ENCODE measurements around the gene IFNAR1.

DNA sequence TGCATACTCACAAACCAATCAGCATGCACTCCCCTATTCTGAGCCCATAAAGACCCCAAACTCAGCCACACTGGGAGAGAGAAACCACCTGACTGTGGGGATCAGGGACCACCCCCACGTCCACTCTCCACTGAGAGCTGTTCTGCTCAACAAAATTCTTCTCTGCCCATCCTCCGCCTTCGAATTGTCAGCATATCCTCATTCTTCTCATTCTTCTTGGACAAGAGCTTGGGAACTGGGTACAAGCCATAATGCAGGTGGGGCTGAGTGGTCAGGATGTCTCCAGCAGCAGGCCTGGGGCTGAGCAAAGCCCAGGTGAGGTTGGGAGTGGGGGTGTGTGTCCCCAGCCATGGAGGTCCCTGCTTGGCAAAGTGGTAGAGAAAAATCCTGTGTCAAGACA is 43.8 kb downstream of the IFNAR1 start:
- TF ChIP-seq, protein P1, sequence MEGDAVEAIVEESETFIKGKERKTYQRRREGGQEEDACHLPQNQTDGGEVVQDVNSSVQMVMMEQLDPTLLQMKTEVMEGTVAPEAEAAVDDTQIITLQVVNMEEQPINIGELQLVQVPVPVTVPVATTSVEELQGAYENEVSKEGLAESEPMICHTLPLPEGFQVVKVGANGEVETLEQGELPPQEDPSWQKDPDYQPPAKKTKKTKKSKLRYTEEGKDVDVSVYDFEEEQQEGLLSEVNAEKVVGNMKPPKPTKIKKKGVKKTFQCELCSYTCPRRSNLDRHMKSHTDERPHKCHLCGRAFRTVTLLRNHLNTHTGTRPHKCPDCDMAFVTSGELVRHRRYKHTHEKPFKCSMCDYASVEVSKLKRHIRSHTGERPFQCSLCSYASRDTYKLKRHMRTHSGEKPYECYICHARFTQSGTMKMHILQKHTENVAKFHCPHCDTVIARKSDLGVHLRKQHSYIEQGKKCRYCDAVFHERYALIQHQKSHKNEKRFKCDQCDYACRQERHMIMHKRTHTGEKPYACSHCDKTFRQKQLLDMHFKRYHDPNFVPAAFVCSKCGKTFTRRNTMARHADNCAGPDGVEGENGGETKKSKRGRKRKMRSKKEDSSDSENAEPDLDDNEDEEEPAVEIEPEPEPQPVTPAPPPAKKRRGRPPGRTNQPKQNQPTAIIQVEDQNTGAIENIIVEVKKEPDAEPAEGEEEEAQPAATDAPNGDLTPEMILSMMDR (IDR thresholded peaks at IDR 0.05; ENCODE audit: low read length), result no peak
- no peak for TF ChIP-seq EZH2phosphoT487 (IDR thresholded peaks at IDR 0.05; ENCODE audit: low read length)
- TF ChIP-seq EZH2 (optimal IDR thresholded peaks at IDR 0.05; ENCODE audit: low read depth, low read length), result no peak
